KMS-11 (cell line): ENCODE measurements around the gene INPP5D.

ENCODE experiments used
- H2AFZ ChIP-seq: fragments of 200-600 bp; sonication (generic); 2 replicates; pipeline ENCODE4 v1.6.1; 2016; ENCODE audit warnings: antibody characterized with exemption, mixed run types, low read depth
- H3K27ac ChIP-seq: fragments of 200-600 bp; sonication (generic); 2 replicates; pipeline ENCODE4 v1.6.1; 2016; ENCODE audit warnings: mild to moderate bottlenecking, mixed run types
- H3K27me3 ChIP-seq: fragments of 200-600 bp; sonication (generic); 2 replicates; pipeline ENCODE4 v1.6.1; 2017; ENCODE audit warnings: mild to moderate bottlenecking, low read depth, mixed run types, moderate library complexity; ENCODE audit not compliant: insufficient read depth
- H3K36me3 ChIP-seq: fragments of 200-600 bp; sonication (generic); 2 replicates; pipeline ENCODE4 v1.6.1; 2017; ENCODE audit warnings: mild to moderate bottlenecking, mixed run types; ENCODE audit not compliant: insufficient read depth
- H3K4me1 ChIP-seq: fragments of 200-600 bp; sonication (generic); 2 replicates; pipeline ENCODE4 v1.6.1; 2016; ENCODE audit warnings: mild to moderate bottlenecking, low read depth, mixed run types; ENCODE audit not compliant: poor library complexity, severe bottlenecking
- H3K4me2 ChIP-seq: fragments of 200-600 bp; sonication (generic); 2 replicates; pipeline ENCODE4 v1.7.0; 2016; ENCODE audit warnings: mild to moderate bottlenecking, mixed run types
- H3K4me3 ChIP-seq: fragments of 200-600 bp; sonication (generic); IDR thresholded peaks from 2 replicates; pipeline ENCODE4 v1.6.1; 2017; ENCODE audit warnings: low read depth, low read length, mixed read lengths; ENCODE audit not compliant: insufficient read depth
- H3K79me2 ChIP-seq: fragments of 200-600 bp; sonication (generic); 2 replicates; pipeline ENCODE4 v1.6.1; 2016; ENCODE audit warnings: low read depth, mixed run types; ENCODE audit not compliant: insufficient read depth
- H3K9ac ChIP-seq: fragments of 200-600 bp; sonication (generic); 2 replicates; pipeline ENCODE4 v1.6.1; 2016; ENCODE audit warnings: mild to moderate bottlenecking, mixed run types
- H4K20me1 ChIP-seq: fragments of 200-600 bp; sonication (generic); 2 replicates; pipeline ENCODE4 v1.6.1; 2016; ENCODE audit warnings: mild to moderate bottlenecking, mixed run types; ENCODE audit not compliant: insufficient read depth
- TF ChIP-seq, protein P1 (sequence below): fragments of 200-600 bp; sonication (generic); conservative IDR thresholded peaks from 2 replicates; pipeline ENCODE4 v1.6.1; 2017; ENCODE audit warnings: low read depth, mild to moderate bottlenecking, antibody characterized with exemption, low read length, moderate library complexity, mixed read lengths

Gene INPP5D

DNA sequence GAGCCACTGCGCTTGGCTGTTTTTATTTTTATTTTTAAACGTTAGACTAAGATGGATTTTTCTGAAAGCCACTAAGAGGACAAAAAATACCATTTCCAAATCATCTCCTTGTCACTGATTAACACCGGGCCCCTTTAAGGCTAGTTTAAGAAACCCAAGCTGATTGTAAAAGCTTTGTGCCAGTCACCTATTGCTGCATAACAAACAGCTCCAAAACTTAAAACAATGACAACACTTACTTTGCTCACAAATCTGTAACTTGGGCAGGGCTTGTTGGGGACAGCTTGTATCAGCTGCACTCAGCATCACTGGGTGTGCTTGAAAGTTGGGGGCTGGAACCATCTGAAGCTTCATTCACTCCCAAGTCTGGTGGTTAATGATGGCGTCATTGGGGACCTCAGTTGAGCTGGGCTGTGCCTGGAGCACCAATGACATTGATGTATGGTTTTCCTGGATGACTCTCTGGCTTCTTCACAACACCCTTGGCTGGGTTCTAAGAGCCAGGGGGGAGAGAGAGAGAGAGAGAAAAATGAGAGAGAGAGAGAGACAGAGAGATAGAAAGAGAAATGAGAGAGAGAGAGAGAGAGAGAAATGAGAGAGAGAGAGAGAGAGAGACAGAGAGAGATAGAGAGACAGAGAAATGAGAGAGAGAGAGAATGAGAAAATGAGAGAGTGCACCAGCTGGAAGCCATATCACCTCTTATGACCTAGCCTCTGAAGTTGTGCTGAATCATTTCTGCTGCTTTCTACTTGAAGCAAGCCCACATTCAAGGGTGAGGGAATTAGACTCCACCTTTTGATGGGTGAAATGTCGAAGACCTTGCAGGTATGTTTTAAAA lies 165.3 kb downstream of the INPP5D start:
- H3K4me1 ChIP-seq, result no peaks in the 10 kb centered on the region
- no peak overlapping the region for H3K9ac ChIP-seq
- H3K79me2 ChIP-seq, result no peaks in the 10 kb centered on the region
- H3K4me3 ChIP-seq, result no peak overlapping the region
- H2AFZ ChIP-seq, result no peak overlapping the region
- no peaks in the 10 kb centered on the region for H4K20me1 ChIP-seq
- H3K4me2 ChIP-seq, result no peak overlapping the region
- no peak overlapping the region for H3K27ac ChIP-seq
- TF ChIP-seq, protein P1, sequence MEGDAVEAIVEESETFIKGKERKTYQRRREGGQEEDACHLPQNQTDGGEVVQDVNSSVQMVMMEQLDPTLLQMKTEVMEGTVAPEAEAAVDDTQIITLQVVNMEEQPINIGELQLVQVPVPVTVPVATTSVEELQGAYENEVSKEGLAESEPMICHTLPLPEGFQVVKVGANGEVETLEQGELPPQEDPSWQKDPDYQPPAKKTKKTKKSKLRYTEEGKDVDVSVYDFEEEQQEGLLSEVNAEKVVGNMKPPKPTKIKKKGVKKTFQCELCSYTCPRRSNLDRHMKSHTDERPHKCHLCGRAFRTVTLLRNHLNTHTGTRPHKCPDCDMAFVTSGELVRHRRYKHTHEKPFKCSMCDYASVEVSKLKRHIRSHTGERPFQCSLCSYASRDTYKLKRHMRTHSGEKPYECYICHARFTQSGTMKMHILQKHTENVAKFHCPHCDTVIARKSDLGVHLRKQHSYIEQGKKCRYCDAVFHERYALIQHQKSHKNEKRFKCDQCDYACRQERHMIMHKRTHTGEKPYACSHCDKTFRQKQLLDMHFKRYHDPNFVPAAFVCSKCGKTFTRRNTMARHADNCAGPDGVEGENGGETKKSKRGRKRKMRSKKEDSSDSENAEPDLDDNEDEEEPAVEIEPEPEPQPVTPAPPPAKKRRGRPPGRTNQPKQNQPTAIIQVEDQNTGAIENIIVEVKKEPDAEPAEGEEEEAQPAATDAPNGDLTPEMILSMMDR, result no peak
- no peaks in the 10 kb centered on the region for H3K27me3 ChIP-seq
- H3K36me3 ChIP-seq, result no peaks in the 10 kb centered on the region

DNA sequence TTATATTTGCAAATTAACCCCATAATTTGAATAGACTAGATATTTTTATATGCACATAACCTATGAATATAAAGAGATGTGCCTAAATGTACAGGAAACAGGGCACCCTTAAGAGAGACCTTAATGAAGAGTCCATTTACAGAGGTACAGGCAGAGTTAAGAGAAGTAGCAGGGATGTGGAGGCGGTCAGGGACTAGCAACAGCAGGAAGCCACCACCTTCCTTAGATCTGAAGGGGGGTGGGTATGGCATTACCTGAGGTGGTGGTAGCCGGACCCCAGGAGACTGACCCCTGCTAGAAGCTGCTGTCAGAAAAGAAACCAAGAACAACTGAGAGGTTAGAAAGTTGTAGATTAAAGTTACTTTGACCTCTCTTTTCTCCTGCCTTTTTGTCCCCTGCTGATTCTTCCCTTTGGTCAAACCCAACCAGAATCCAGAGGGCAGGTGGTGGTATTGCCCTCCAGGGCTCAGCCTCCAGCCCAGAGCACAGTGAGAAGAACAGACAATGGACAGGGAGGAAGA lies 166.4 kb downstream of the INPP5D start:
- no peaks in the 10 kb centered on the region for H4K20me1 ChIP-seq
- H3K36me3 ChIP-seq, result no peaks in the 10 kb centered on the region
- H2AFZ ChIP-seq, result no peak overlapping the region

DNA sequence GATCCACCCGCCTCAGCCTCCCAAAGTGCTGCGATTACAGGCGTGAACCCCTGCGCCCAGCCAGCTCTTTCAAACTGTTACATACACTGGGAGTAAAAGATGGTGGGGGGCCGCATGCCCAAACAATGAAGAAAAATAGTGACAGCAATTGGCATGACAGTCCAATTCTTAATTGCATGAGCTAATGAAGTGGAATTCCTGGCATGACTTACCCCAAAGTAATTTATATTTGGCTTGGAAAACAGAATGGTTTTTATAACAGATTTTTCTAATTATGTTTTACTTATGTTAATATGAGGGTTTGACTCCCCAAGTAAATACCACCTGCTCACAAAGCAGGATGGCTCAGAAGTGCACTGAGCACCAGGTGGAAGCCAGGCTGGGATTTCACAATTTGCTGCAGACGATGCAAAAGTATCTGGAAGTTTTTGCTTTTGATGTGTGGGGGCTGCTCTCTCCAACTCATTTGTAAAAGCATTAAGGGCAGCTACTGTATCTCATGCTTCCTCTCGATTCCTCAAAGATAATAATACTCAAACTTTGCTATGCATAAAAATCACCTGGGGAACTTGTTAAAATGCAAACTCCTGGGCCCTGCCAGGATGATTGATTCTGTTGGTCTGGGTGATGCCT lies 167.3 kb downstream of the INPP5D start:
- Histone ChIP-seq H3K27ac (no peak overlapping the region), H3K36me3 (no peaks in the 10 kb centered on the region), H3K4me3 (no peak overlapping the region), H4K20me1 (no peaks in the 10 kb centered on the region), H2AFZ (no peak overlapping the region), H3K9ac (no peak overlapping the region), H3K4me2 (no peak overlapping the region), H3K4me1 (no peaks in the 10 kb centered on the region), H3K27me3 (no peaks in the 10 kb centered on the region), H3K79me2 (no peaks in the 10 kb centered on the region)
- TF ChIP-seq, protein P1, result no peak

More for the DNA sequence above, 166.4 kb downstream of the INPP5D start:
- Histone ChIP-seq H3K4me2 (no peak overlapping the region), H3K27ac (no peak overlapping the region), H3K27me3 (no peaks in the 10 kb centered on the region), H3K4me1 (no peaks in the 10 kb centered on the region), H3K4me3 (no peak overlapping the region), H3K9ac (no peak overlapping the region), H3K79me2 (no peaks in the 10 kb centered on the region)
- TF ChIP-seq, protein P1, result no peak

DNA sequence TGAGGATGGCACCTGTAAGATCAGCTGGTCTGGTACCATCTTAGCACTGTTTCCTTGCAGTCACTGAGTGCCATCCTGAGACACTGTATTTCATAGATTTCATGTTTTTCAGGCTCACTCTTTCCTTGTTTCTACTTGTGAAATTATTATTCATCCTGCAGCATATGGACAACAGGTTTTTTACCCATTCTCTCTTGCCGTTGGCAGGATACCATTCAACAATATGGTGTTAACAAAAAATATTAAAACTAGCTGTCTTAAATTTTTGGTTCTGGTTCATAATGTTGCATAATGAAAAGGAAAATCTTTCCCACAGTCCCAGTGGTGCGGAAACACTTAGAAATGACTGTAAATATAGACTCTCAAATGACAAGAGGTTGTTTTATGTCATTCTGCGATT lies 168.2 kb downstream of the INPP5D start:
- Histone ChIP-seq H3K4me1 (no peaks in the 10 kb centered on the region), H3K36me3 (no peaks in the 10 kb centered on the region), H3K27me3 (no peaks in the 10 kb centered on the region), H2AFZ (no peak overlapping the region), H3K4me2 (no peak overlapping the region), H3K27ac (no peak overlapping the region), H3K9ac (no peak overlapping the region), H4K20me1 (no peaks in the 10 kb centered on the region), H3K79me2 (no peaks in the 10 kb centered on the region), H3K4me3 (no peak overlapping the region)
- TF ChIP-seq, protein P1, result no peak
